ENCODE measurements around the gene SUB1.

SUB1 gene

GRCh38 chr5:32563614-32564013 lies 21.7 kb upstream of the SUB1 start (continued):
- TF ChIP-seq POU6F1 (CRISPR knock-in tag; IDR thresholded peaks at IDR 0.05; ENCODE audit: borderline replicate concordance, low read depth) = no peak

GRCh38 chr5:32565145-32565544 lies 20.2 kb upstream of the SUB1 start:
- TF ChIP-seq RARB (CRISPR knock-in tag; IDR thresholded peaks at IDR 0.05) = no peak
- TF ChIP-seq PATZ1 (CRISPR knock-in tag; IDR thresholded peaks at IDR 0.05; ENCODE audit: borderline replicate concordance) = no peak
- no peak for TF ChIP-seq CREB5 (CRISPR knock-in tag; IDR thresholded peaks at IDR 0.05; ENCODE audit: low read depth)
- no peak for TF ChIP-seq BACH2 (CRISPR knock-in tag; IDR thresholded peaks at IDR 0.05; ENCODE audit: borderline replicate concordance)
- no peak for TF ChIP-seq CSDC2 (CRISPR knock-in tag; IDR thresholded peaks at IDR 0.05)
- TF ChIP-seq POU6F1 (CRISPR knock-in tag; IDR thresholded peaks at IDR 0.05; ENCODE audit: borderline replicate concordance, low read depth) = no peak
- no peak for ATAC-seq

- no peak for TF ChIP-seq SNAI2 (CRISPR knock-in tag; IDR thresholded peaks at IDR 0.05)
- TF ChIP-seq PATZ1 (CRISPR knock-in tag; IDR thresholded peaks at IDR 0.05; ENCODE audit: borderline replicate concordance) = no peak
- no peak for TF ChIP-seq ZC3H10 (CRISPR knock-in tag; IDR thresholded peaks at IDR 0.05)
- TF ChIP-seq ZNF70 (CRISPR knock-in tag; IDR thresholded peaks at IDR 0.05) = no peak
- no peak for TF ChIP-seq ZNF565 (CRISPR knock-in tag; conservative IDR thresholded peaks at IDR 0.05; ENCODE audit: low read depth)
- no peak for TF ChIP-seq ISL1 (CRISPR knock-in tag; IDR thresholded peaks at IDR 0.05)
- no peak for TF ChIP-seq RARB (CRISPR knock-in tag; IDR thresholded peaks at IDR 0.05)
- no peak for TF ChIP-seq CSRNP3 (CRISPR knock-in tag; IDR thresholded peaks at IDR 0.05)
- ATAC-seq = no peak
Observed at GRCh38 chr5:32566319-32567111, 18.8 kb upstream of the SUB1 start.

GRCh38 chr5:32571128-32571527 lies 14.2 kb upstream of the SUB1 start:
- ATAC-seq = no peak

GRCh38 chr5:32572778-32573480 lies 12.4 kb upstream of the SUB1 start:
- TF ChIP-seq TSHZ2 (CRISPR knock-in tag; IDR thresholded peaks at IDR 0.05) (no peak), TOX (CRISPR knock-in tag; IDR thresholded peaks at IDR 0.05; ENCODE audit: borderline replicate concordance) (no peak), ISL1 (CRISPR knock-in tag; IDR thresholded peaks at IDR 0.05) (no peak), OSR1 (CRISPR knock-in tag; IDR thresholded peaks at IDR 0.05) (no peak), ZNF8 (CRISPR knock-in tag; IDR thresholded peaks at IDR 0.05) (no peak), ZC3H10 (CRISPR knock-in tag; IDR thresholded peaks at IDR 0.05) (no peak), SNAI2 (CRISPR knock-in tag; IDR thresholded peaks at IDR 0.05) (no peak), ESRRG (CRISPR knock-in tag; IDR thresholded peaks at IDR 0.05) (no peak), ZNF565 (CRISPR knock-in tag; conservative IDR thresholded peaks at IDR 0.05; ENCODE audit: low read depth) (no peak), CREB5 (CRISPR knock-in tag; IDR thresholded peaks at IDR 0.05; ENCODE audit: low read depth) (no peak)
- no peak for ATAC-seq

More at GRCh38 chr5:32571128-32571527, 14.2 kb upstream of the SUB1 start:
- TF ChIP-seq RARB (CRISPR knock-in tag; IDR thresholded peaks at IDR 0.05) = no peak
